IPS DF 6.9 (cell line): ENCODE results near the gene SCGN.

Experiments
- DNase-seq: peaks from one replicate; pipeline ENCODE4 v3.0.0-alpha.2; 2013; ENCODE audit warnings: low read depth, low spot score
- H3K27ac ChIP-seq: one replicate; pipeline ENCODE4 v1.5.1; 2013; ENCODE audit warnings: low read length, control low read depth
- H3K27me3 ChIP-seq: 2 replicates; pipeline ENCODE4 v1.6.1; 2013; ENCODE audit warnings: mild to moderate bottlenecking, low read length; ENCODE audit not compliant: control insufficient read depth, insufficient read depth
- H3K36me3 ChIP-seq: 2 replicates; pipeline ENCODE4 v1.6.1; 2013; ENCODE audit warnings: low read length; ENCODE audit not compliant: control insufficient read depth, insufficient read depth
- H3K4me1 ChIP-seq: 2 replicates; pipeline ENCODE4 v1.6.1; 2013; ENCODE audit warnings: low read length; ENCODE audit not compliant: control insufficient read depth, insufficient read depth
- H3K4me3 ChIP-seq: 2 replicates; pipeline ENCODE4 v1.5.1; 2013; ENCODE audit warnings: mild to moderate bottlenecking, low read length
- H3K9me3 ChIP-seq: 2 replicates; pipeline ENCODE4 v1.6.1; 2013; ENCODE audit warnings: low read length, inconsistent platforms; ENCODE audit not compliant: control insufficient read depth, insufficient read depth
- WGBS: extraction: QIAGEN DNeasy Blood & Tissue Kit; methylation state at CpG from one replicate; pipeline ENCODE4 v1.1.7; 2013; ENCODE audit warnings: mixed read lengths, missing lambda C conversion rate; ENCODE audit not compliant: insufficient read length, insufficient coverage; 5-methylcytosine and 5-hydroxymethylcytosine counted together

SCGN gene

DNA sequence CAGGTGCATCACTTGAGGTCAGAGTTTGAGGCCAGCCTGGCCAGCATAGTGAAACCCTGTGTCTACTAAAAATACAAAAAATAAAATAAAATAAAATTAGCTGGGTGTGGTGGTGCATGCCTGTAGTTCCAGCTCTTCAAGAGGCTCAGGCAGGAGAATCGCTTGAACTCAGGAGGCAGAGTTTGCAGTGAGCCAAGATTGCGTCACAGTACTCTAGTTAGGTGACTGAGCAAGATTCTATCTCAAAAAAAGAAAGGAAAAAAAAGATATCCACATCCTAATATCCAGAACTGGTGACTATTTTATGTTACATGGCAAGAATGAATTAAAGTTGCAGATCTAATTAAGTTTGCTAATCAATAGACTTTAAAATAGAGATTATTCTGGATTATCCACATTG is 32.5 kb downstream of the SCGN start:
- no CpG with 5 or more reads among the region's 2 CpGs for WGBS
- DNase-seq = no peak

DNA sequence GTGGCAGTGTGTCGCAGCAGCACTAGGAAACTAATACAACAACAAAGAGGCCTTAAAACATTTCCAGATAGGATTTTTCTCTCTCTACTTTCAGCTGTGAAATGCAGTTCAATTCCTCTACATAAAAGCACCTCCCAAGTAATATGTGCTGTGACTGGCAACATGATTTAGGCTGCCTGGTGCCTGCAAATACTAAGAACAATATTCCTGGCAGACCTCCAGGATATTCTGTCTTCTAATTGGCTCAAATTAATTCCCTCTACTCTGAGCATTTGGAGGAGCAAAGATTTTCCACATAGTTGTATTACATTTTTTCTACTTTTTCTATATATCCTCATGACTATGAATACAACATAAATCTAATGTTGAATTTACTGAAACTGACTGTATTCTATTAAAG is 33.2 kb downstream of the SCGN start:
- H3K36me3 ChIP-seq = no peaks in the 10 kb centered on the region
- no peaks in the 10 kb centered on the region for H3K27me3 ChIP-seq
- H3K4me1 ChIP-seq = no peaks in the 10 kb centered on the region
- no peak for DNase-seq
- H3K4me3 ChIP-seq = no peak overlapping the region
- H3K9me3 ChIP-seq = no peaks in the 10 kb centered on the region
- no peak overlapping the region for H3K27ac ChIP-seq
- WGBS = no CpG with 5 or more reads among the region's 1 CpG

More for the DNA sequence above, 32.5 kb downstream of the SCGN start:
- no peaks in the 10 kb centered on the region for H3K36me3 ChIP-seq
- H3K4me1 ChIP-seq = no peaks in the 10 kb centered on the region
- no peak overlapping the region for H3K27ac ChIP-seq
- H3K9me3 ChIP-seq = no peaks in the 10 kb centered on the region
- no peak overlapping the region for H3K4me3 ChIP-seq
- H3K27me3 ChIP-seq = no peaks in the 10 kb centered on the region

DNA sequence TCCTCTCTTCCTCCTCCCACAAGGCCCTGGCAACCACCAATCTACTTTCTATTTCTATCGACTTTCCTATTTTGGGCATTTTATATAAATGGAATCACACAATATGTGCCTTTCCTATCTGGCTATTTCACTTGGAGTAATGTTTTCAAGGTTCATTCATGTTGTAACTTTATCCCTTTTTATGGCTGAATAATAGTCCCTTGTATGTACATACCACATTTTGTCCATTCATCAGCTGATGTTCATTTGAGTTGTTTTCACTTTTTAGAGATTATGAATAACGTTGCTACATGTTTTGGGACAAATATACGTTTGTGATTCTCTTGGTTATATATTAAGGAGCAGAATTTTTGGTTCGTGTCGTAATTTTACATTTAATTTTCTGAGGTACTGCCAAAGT is 33.9 kb downstream of the SCGN start:
- no peaks in the 10 kb centered on the region for H3K27me3 ChIP-seq
- H3K36me3 ChIP-seq = no peaks in the 10 kb centered on the region
- H3K27ac ChIP-seq = no peak overlapping the region
- H3K9me3 ChIP-seq = no peaks in the 10 kb centered on the region
- WGBS = no CpG with 5 or more reads among the region's 5 CpGs
- DNase-seq = no peak
- H3K4me1 ChIP-seq = no peaks in the 10 kb centered on the region
- H3K4me3 ChIP-seq = no peak overlapping the region

DNA sequence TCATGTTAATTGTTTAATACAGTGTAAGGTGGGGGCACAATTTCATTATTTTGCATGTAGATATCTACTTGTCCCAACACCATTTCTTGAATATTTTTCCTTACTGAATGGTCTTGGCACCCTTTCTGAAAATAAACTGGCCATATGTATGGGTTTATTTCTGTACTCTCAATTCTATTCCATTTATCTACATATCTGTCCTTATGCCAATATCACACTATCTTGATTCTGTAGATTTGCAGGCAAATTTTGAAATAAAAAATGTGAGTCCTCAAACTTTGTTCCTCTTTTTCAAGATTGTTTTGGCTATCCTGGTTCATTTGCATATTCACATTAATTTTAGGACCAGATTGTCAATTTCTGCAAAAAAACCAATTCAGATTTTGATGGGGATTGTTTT is 34.8 kb downstream of the SCGN start:
- Histone ChIP-seq H3K4me1 (no peaks in the 10 kb centered on the region), H3K4me3 (no peak overlapping the region), H3K27ac (no peak overlapping the region), H3K9me3 (no peaks in the 10 kb centered on the region), H3K27me3 (no peaks in the 10 kb centered on the region), H3K36me3 (no peaks in the 10 kb centered on the region)
- DNase-seq = no peak

DNA sequence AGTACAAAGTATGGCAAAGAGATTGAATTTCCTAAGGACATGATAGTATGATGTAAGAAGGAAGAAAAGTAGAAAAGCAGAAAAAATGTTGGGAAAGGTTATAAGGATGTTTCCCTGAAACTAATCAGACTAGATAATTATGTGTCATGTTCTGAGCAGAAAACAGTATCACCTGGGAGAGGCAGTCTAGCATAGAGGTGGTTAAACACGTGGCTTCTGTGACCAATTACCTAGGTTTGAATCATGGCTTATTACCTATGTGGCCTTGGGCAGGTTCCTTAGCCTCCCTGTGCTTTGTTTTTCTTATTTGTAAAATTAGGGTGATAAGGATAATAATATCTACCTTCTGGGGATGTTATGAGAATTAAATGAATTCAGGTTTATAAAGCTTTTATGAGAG is 38.0 kb downstream of the SCGN start:
- no peaks in the 10 kb centered on the region for H3K27me3 ChIP-seq
- DNase-seq = no peak
- no peak overlapping the region for H3K4me3 ChIP-seq
- no peaks in the 10 kb centered on the region for H3K36me3 ChIP-seq
- no peaks in the 10 kb centered on the region for H3K4me1 ChIP-seq
- WGBS = no CpG with 5 or more reads among the region's 1 CpG
- no peak overlapping the region for H3K27ac ChIP-seq
- H3K9me3 ChIP-seq = no peaks in the 10 kb centered on the region

DNA sequence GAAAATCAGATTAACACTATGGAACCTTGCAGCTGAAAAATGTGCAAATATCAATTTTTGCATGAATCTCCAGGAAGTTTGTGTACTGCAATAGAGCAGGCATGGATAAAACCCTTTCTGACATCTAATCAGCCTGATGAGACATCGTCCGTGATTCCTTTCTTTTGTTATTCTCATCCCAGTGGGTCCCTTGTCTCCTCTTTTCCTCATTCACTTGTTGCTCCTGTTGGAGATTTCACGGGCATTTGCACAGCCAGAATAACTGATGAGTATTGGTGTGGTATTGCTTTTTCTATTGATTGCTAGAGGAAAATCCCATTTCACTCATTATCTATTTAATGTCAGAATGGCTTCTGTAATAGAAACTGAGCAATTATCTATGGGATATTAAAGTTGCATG is 39.9 kb downstream of the SCGN start:
- Histone ChIP-seq H3K27me3 (no peaks in the 10 kb centered on the region), H3K4me3 (no peak overlapping the region), H3K27ac (no peak overlapping the region), H3K9me3 (no peaks in the 10 kb centered on the region), H3K36me3 (no peaks in the 10 kb centered on the region), H3K4me1 (no peaks in the 10 kb centered on the region)
- no CpG with 5 or more reads among the region's 3 CpGs for WGBS
- DNase-seq = no peak

DNA sequence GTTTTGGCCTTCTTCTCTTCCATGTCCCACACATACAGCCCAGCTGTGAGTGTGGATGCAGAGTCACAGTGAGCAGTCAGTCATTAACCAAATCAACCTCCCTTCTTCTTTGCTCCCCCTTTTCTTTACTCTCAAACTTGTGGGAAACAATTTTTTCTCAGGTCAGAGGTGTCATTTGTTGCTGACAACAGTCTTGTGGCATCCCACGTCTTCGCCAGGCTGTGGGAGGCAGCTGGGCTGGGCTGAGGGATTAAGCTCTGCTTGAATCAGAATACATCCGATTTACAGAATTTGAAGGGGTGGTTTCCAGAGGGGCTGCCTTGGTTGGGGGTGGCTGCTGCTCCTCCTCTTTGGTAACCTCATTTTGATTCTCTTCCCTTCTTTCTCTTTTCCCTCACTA is 40.5 kb downstream of the SCGN start:
- no peaks in the 10 kb centered on the region for H3K4me1 ChIP-seq
- WGBS = no CpG with 5 or more reads among the region's 3 CpGs
- DNase-seq = no peak
- no peak overlapping the region for H3K27ac ChIP-seq
- H3K4me3 ChIP-seq = no peak overlapping the region
- H3K9me3 ChIP-seq = no peaks in the 10 kb centered on the region
- no peaks in the 10 kb centered on the region for H3K36me3 ChIP-seq
- no peaks in the 10 kb centered on the region for H3K27me3 ChIP-seq

DNA sequence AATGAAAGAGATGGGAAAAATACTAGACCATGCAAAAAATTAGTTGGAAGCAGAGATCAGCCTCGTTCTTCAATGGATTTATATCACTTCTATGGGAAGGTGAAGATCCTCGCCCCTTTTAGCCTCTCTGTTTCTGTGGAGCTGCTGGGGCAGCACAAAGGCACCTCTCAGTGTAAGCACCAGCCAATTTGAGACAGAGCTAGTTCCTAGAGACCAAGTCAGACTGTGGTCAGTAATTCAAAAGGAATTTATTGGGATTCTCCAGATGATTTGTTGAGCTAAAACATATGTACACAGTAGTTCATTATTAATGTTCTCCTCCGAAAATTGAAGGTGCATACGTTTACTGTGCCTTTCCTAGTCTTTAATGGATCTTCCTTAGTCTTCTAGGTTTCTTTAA is 42.4 kb downstream of the SCGN start:
- Histone ChIP-seq H3K27ac (no peak overlapping the region), H3K9me3 (no peaks in the 10 kb centered on the region), H3K36me3 (no peaks in the 10 kb centered on the region), H3K27me3 (no peaks in the 10 kb centered on the region), H3K4me3 (no peak overlapping the region), H3K4me1 (no peaks in the 10 kb centered on the region)
- no peak for DNase-seq
- no CpG with 5 or more reads among the region's 4 CpGs for WGBS

DNA sequence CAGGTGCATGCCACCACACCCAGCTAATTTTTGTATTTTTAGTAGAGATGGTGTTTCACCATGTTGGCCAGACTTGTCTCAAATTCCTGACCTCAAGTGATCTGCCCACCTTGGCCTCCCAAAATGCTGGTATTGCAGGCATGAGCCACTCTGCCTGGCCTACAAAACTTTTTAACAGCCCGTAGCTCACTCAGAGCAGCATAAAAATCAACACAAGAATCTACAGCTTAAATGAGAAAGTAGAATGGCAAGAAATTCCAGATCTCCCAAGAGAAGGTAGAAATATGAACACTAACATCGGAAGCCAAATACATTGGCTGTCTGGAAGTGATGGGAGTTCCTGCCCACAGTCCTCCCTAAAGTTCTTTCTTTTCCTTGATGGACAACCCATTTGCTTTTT is 43.7 kb downstream of the SCGN start:
- WGBS = no CpG with 5 or more reads among the region's 2 CpGs
- Histone ChIP-seq H3K36me3 (no peaks in the 10 kb centered on the region), H3K9me3 (no peaks in the 10 kb centered on the region), H3K27ac (no peak overlapping the region), H3K4me3 (no peak overlapping the region), H3K27me3 (no peaks in the 10 kb centered on the region), H3K4me1 (no peaks in the 10 kb centered on the region)
- no peak for DNase-seq

DNA sequence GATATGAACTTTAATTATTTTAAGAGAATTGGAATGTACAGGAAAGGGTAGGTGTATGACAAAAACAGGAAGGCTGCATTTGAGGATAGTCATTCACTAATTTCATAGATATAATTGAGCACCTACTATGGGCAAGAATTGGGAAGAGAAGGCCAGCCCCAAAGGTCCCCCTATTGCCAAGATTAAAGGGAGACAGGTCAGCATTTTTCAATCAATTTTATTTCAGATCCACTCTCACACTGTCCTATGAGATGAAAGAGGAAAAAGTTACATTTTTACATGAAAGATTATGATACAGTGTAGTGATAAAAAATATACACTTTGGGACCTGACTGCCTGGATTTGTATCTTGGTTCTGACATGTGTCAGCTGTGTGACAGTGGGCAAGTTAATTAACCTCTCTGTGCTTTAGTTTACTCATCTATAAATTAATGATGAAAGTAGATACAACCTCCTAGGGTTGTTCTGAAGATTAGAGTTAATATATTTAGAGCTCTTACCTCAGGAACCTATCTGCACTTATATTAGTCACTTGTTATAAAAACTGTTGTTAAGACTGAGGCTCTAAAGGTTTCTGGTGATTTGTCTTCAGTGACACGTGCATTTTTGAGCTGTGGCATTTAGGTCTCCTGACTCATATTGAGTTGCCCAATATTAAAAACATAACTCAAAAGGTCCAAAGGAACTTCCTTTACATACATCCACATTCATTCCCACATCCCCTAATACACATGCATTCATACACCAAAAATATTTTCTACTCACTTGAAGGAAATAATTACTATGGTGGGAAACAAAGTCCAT is 45.7 kb downstream of the SCGN start:
- Histone ChIP-seq H3K9me3 (no peaks in the 10 kb centered on the region), H3K4me1 (no peaks in the 10 kb centered on the region), H3K36me3 (no peaks in the 10 kb centered on the region), H3K4me3 (no peak overlapping the region), H3K27ac (no peak overlapping the region), H3K27me3 (no peaks in the 10 kb centered on the region)
- WGBS = no CpG with 5 or more reads among the region's 1 CpG
- DNase-seq = no peak

DNA sequence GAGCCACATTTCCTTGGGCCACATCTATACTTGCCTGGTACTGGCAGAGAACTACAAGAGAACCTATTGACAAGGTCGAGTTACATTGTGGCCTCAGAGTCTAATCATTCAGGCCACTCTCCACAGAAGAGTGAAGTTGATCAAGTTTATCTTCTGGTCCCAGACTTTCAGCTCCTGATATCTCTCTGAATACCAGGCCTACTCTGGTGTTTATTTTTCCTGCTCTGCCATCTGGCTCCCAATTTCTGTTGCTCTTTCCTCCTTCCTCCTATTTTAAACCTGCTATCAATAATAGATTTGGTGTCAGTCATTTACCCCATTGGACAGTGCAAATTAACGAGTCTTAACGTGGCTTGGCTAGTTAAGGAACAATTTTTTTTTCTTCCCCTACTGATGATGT is 46.6 kb downstream of the SCGN start:
- WGBS = no CpG with 5 or more reads among the region's 3 CpGs

More for the DNA sequence above, 46.6 kb downstream of the SCGN start:
- Histone ChIP-seq H3K27ac (no peak overlapping the region), H3K27me3 (no peaks in the 10 kb centered on the region), H3K4me1 (no peaks in the 10 kb centered on the region), H3K4me3 (no peak overlapping the region), H3K9me3 (no peaks in the 10 kb centered on the region), H3K36me3 (no peaks in the 10 kb centered on the region)
- DNase-seq = no peak
